ENCODE data around the gene CIAO1. TPM values are rescaled to one million over a fixed set of nuclear protein-coding genes. Genes with fewer than 3 reads are reported as not detected.
A peak's percentile ranks its signal among the peaks of the same experiment; 100 is the strongest.
"Not testable (repeated sequence)": the region's sequence is repeated elsewhere in the genome, so short reads cannot be mapped to it uniquely, and the experiment has no call there.

CIAO1 gene
- total RNA-seq, 3 donors from 2014 or later, result 106 to 114 (median 109) TPM

- peaks cover 4% of the 10 kb centered on the region for H3K36me3 Mint-ChIP-seq (ENCODE audit: insufficient read depth)
- H3K4me1 Mint-ChIP-seq (ENCODE audit: low read depth), result peaks cover 47% of the 10 kb centered on the region
- H3K27me3 Mint-ChIP-seq (ENCODE audit: low read depth), result no peaks in the 10 kb centered on the region
- H3K9me3 Mint-ChIP-seq, result no peaks in the 10 kb centered on the region
- H3K4me3 Mint-ChIP-seq, result peak overlapping the region; percentile 43
- DNase-seq, result peak; percentile 17
- ATAC-seq, result peak; percentile 89 to 91
Observed at GRCh38 chr2:96241900-96242611, 24.0 kb upstream of the CIAO1 start.

- Mint-ChIP-seq H3K27me3 (ENCODE audit: low read depth) (no peaks in the 10 kb centered on the region), H3K36me3 (ENCODE audit: insufficient read depth) (peaks cover 2% of the 10 kb centered on the region), H3K4me1 (ENCODE audit: low read depth) (peaks cover 52% of the 10 kb centered on the region), H3K9me3 (no peaks in the 10 kb centered on the region), H3K4me3 (no peak overlapping the region)
- ATAC-seq, result no peak
- no peak for DNase-seq
Observed at GRCh38 chr2:96243843-96244242, 22.2 kb upstream of the CIAO1 start.

GRCh38 chr2:96245609-96246390, 20.2 kb upstream of the CIAO1 start:
- Mint-ChIP-seq H3K4me3 (no peak overlapping the region), H3K9me3 (no peaks in the 10 kb centered on the region), H3K27me3 (ENCODE audit: low read depth) (no peaks in the 10 kb centered on the region), H3K36me3 (ENCODE audit: insufficient read depth) (peaks cover 2% of the 10 kb centered on the region), H3K4me1 (ENCODE audit: low read depth) (peaks cover 49% of the 10 kb centered on the region)
- DNase-seq (no peak), ATAC-seq (no peak)

- ATAC-seq, result no peak
- no peak for DNase-seq
- Mint-ChIP-seq H3K27me3 (ENCODE audit: low read depth) (no peaks in the 10 kb centered on the region), H3K9me3 (no peaks in the 10 kb centered on the region), H3K4me3 (no peak overlapping the region), H3K4me1 (ENCODE audit: low read depth) (peaks cover 39% of the 10 kb centered on the region), H3K36me3 (ENCODE audit: insufficient read depth) (peaks cover 7% of the 10 kb centered on the region)
Observed at GRCh38 chr2:96247009-96247408, 19.0 kb upstream of the CIAO1 start.

- Mint-ChIP-seq H3K4me1 (ENCODE audit: low read depth) (peaks cover 30% of the 10 kb centered on the region), H3K9me3 (no peaks in the 10 kb centered on the region), H3K4me3 (no peak overlapping the region), H3K36me3 (ENCODE audit: insufficient read depth) (peaks cover 14% of the 10 kb centered on the region), H3K27me3 (ENCODE audit: low read depth) (no peaks in the 10 kb centered on the region)
- DNase-seq, result no peak
- ATAC-seq, result no peak
Observed at GRCh38 chr2:96247896-96248295, 18.1 kb upstream of the CIAO1 start.

GRCh38 chr2:96248624-96249023, 17.4 kb upstream of the CIAO1 start:
- Mint-ChIP-seq H3K9me3 (no peaks in the 10 kb centered on the region), H3K4me1 (ENCODE audit: low read depth) (peaks cover 27% of the 10 kb centered on the region), H3K36me3 (ENCODE audit: insufficient read depth) (peaks cover 18% of the 10 kb centered on the region), H3K4me3 (no peak overlapping the region), H3K27me3 (ENCODE audit: low read depth) (no peaks in the 10 kb centered on the region)
- ATAC-seq, result no peak
- DNase-seq, result no peak

- Mint-ChIP-seq H3K36me3 (ENCODE audit: insufficient read depth) (peaks cover 25% of the 10 kb centered on the region), H3K4me3 (no peak overlapping the region), H3K4me1 (ENCODE audit: low read depth) (peaks cover 28% of the 10 kb centered on the region), H3K27me3 (ENCODE audit: low read depth) (no peaks in the 10 kb centered on the region), H3K9me3 (no peaks in the 10 kb centered on the region)
- ATAC-seq (no peak), DNase-seq (no peak)
Observed at GRCh38 chr2:96249654-96250053, 16.4 kb upstream of the CIAO1 start.

GRCh38 chr2:96250188-96250587, 15.8 kb upstream of the CIAO1 start:
- H3K36me3 Mint-ChIP-seq (ENCODE audit: insufficient read depth), result peaks cover 27% of the 10 kb centered on the region
- H3K9me3 Mint-ChIP-seq, result no peaks in the 10 kb centered on the region
- peaks cover 27% of the 10 kb centered on the region for H3K4me1 Mint-ChIP-seq (ENCODE audit: low read depth)
- no peak for ATAC-seq
- no peak for DNase-seq
- no peaks in the 10 kb centered on the region for H3K27me3 Mint-ChIP-seq (ENCODE audit: low read depth)
- H3K4me3 Mint-ChIP-seq, result no peak overlapping the region

- Mint-ChIP-seq H3K4me1 (ENCODE audit: low read depth) (peaks cover 25% of the 10 kb centered on the region), H3K9me3 (no peaks in the 10 kb centered on the region), H3K27me3 (ENCODE audit: low read depth) (no peaks in the 10 kb centered on the region), H3K4me3 (no peak overlapping the region), H3K36me3 (ENCODE audit: insufficient read depth) (peaks cover 29% of the 10 kb centered on the region)
- DNase-seq (no peak), ATAC-seq (no peak)
Observed at GRCh38 chr2:96251721-96252292, 14.2 kb upstream of the CIAO1 start.

GRCh38 chr2:96252526-96252925, 13.5 kb upstream of the CIAO1 start:
- peaks cover 29% of the 10 kb centered on the region for H3K36me3 Mint-ChIP-seq (ENCODE audit: insufficient read depth)
- no peak overlapping the region for H3K4me3 Mint-ChIP-seq
- ATAC-seq (no peak), DNase-seq (no peak)
- H3K9me3 Mint-ChIP-seq, result no peaks in the 10 kb centered on the region
- peaks cover 26% of the 10 kb centered on the region for H3K4me1 Mint-ChIP-seq (ENCODE audit: low read depth)
- no peaks in the 10 kb centered on the region for H3K27me3 Mint-ChIP-seq (ENCODE audit: low read depth)

GRCh38 chr2:96253006-96253405, 13.0 kb upstream of the CIAO1 start:
- DNase-seq, result no peak
- no peak overlapping the region for H3K4me3 Mint-ChIP-seq
- peaks cover 28% of the 10 kb centered on the region for H3K4me1 Mint-ChIP-seq (ENCODE audit: low read depth)
- H3K36me3 Mint-ChIP-seq (ENCODE audit: insufficient read depth), result peaks cover 29% of the 10 kb centered on the region
- H3K9me3 Mint-ChIP-seq, result no peaks in the 10 kb centered on the region
- no peak for ATAC-seq
- H3K27me3 Mint-ChIP-seq (ENCODE audit: low read depth), result no peaks in the 10 kb centered on the region

GRCh38 chr2:96254571-96254970, 11.5 kb upstream of the CIAO1 start:
- no peak for DNase-seq
- Mint-ChIP-seq H3K27me3 (ENCODE audit: low read depth) (no peaks in the 10 kb centered on the region), H3K36me3 (ENCODE audit: insufficient read depth) (peaks cover 29% of the 10 kb centered on the region), H3K4me1 (ENCODE audit: low read depth) (peaks cover 41% of the 10 kb centered on the region), H3K9me3 (no peaks in the 10 kb centered on the region), H3K4me3 (no peak overlapping the region)
- ATAC-seq, result no peak

GRCh38 chr2:96256611-96257113, 9.4 kb upstream of the CIAO1 start:
- peak overlapping the region; percentile 42 for H3K4me3 Mint-ChIP-seq
- H3K36me3 Mint-ChIP-seq (ENCODE audit: insufficient read depth), result peaks cover 27% of the 10 kb centered on the region
- peaks cover 58% of the 10 kb centered on the region for H3K4me1 Mint-ChIP-seq (ENCODE audit: low read depth)
- H3K27me3 Mint-ChIP-seq (ENCODE audit: low read depth), result no peaks in the 10 kb centered on the region
- ATAC-seq (no peak), DNase-seq (no peak)
- H3K9me3 Mint-ChIP-seq, result no peaks in the 10 kb centered on the region

GRCh38 chr2:96257744-96258143, 8.3 kb upstream of the CIAO1 start:
- ATAC-seq; H3K9me3 Mint-ChIP-seq; H3K27me3 Mint-ChIP-seq (ENCODE audit: low read depth); H3K4me3 Mint-ChIP-seq; DNase-seq: not testable (repeated sequence)
- Mint-ChIP-seq H3K36me3 (ENCODE audit: insufficient read depth) (peaks cover 21% of the 10 kb centered on the region), H3K4me1 (ENCODE audit: low read depth) (peaks cover 64% of the 10 kb centered on the region)
